ENCODE results near the gene SMYD1. TPM values are rescaled to one million over a fixed set of nuclear protein-coding genes. Genes with fewer than 3 reads are reported as not detected.
"Not testable (repeated sequence)": the region's sequence is repeated elsewhere in the genome, so short reads cannot be mapped to it uniquely, and the experiment has no call there.

Gene SMYD1
- 0.45 and 1.6 TPM in 2 replicates for total RNA-seq (2014; rRNA removed)
- 2.9 TPM for polyA plus RNA-seq (2012)

DNA sequence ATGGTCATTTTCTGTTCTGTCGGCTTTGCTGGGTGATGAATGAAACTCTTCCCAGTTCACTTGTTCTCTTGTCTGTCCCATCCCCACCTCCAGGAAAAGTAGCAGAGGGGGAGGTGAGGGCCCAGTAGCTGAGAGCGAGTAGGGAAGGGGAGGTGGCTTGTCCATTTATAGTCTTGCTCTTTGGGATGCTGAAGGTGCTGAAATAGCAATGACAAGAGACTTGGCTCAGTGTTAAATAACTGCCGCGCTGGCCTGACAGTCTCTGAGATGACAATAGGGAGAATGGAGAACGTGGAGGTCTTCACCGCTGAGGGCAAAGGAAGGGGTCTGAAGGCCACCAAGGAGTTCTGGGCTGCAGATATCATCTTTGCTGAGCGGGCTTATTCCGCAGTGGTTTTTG is at the start of gene SMYD1:
TSS of gene SMYD1 (plus strand) at position 228 of the 400 bp plus-strand sequence. CDS start at position 268, 40 bp downstream.
- DNase-seq (ENCODE audit: low read depth) = no peak

DNA sequence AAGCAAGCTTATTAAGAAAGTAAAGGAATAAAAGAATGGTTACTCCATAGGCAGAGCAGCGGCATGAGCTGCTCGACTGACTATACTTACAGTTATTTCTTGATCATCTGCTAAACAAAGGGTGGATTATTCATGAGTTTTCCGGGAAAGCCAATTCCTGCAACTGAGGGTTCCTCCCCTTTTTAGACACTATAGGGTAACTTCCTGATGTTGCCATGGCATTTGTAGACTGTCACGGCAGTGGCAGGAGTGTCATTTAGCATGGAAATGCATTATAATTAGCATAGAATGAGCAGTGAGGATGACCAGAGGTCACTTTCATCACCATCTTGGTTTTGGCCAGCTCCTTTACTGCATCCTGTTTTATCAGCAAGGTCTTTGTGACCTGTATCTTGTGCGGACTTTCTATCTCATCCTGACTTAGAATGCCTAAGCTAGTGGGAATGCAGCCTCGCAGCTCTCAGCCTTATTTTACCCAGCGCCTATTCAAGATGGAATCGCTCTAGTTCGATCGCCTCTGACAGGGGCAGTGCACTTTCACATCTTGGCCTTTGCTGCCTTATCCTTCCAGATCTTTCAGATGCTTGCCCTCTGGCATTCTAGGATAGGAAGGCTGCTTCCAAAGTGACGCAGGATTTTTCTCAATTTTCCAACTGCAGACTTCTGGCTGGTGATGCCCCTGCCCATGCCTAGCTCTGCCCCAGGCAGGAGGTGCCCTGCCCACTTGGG is 49.4 kb upstream of the SMYD1 start:
- not testable (repeated sequence) for DNase-seq (ENCODE audit: low read depth)

- DNase-seq (ENCODE audit: low read depth) = no peak
Measured at GRCh38 chr2:88018909-88019308, 48.7 kb upstream of the SMYD1 start.

- no peak for DNase-seq (ENCODE audit: low read depth)
Measured at GRCh38 chr2:88019985-88020384, 47.6 kb upstream of the SMYD1 start.

DNA sequence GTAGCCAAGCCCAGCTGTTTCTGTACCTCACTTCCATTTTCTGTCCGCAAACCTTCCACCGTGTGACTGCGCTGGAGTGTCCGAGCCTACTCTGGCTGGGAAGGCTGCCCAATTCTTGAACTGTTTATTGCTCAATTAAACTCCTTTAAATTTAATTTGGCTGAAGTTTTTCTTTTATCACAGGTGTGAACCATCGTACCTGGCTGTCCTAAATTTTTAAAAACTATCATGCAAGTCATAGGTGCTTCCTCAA is 45.0 kb upstream of the SMYD1 start:
- DNase-seq (ENCODE audit: low read depth) = no peak

DNA sequence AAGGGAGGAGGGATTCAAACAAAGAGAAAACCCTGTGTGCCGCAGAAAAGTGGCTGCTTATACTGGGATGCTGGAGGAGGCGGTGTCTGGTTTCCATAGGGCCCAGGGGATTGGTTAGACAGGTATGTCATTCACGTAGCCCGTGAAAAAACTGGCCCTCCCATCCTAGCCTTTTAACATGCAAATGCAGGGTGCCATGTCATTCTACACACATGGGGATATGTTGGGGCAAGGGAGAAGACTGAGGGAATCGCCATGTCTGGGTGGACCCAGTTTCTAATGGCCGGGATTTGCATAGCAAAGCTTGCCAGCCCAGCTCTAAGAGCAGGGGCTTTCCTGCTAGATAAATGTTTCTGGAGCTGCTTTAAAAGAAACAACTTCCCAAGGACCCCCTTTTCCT is 43.1 kb upstream of the SMYD1 start:
- no peak for DNase-seq (ENCODE audit: low read depth)

DNA sequence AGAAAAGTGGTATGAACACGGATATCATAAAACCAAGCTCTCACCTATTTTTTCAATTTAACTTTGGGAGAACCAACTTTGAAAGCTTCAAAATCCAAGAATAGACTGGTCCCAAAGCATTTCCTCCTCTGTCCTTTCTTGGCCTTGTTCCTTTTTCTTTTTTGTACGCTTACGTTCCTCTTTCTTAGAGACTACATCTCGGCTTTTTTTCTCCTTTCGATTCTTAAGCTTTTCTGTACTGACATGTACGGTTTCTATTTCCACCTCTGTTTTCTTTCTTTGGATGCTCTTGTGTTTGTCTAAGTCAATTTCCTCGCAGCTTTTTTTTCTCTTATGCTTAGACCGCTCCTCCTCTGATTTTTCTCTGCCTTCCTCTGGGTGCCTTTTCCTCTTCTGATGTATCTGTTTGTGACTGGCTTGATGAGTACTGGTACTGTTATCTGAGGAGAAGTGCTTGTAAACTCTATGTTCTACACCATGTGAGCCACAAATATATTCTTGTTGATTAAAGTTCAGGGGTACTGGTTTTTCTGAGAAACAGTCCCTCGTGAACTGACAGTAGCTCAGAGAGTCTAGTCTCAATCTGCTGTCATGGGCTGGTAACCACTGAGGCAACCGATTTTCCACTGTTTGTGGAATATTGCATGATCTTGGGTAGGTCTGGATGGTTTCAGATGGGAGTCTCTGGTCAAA is 39.8 kb upstream of the SMYD1 start:
- no peak for DNase-seq (ENCODE audit: low read depth)

- no peak for DNase-seq (ENCODE audit: low read depth)
Measured at GRCh38 chr2:88028931-88029330, 38.7 kb upstream of the SMYD1 start.

DNA sequence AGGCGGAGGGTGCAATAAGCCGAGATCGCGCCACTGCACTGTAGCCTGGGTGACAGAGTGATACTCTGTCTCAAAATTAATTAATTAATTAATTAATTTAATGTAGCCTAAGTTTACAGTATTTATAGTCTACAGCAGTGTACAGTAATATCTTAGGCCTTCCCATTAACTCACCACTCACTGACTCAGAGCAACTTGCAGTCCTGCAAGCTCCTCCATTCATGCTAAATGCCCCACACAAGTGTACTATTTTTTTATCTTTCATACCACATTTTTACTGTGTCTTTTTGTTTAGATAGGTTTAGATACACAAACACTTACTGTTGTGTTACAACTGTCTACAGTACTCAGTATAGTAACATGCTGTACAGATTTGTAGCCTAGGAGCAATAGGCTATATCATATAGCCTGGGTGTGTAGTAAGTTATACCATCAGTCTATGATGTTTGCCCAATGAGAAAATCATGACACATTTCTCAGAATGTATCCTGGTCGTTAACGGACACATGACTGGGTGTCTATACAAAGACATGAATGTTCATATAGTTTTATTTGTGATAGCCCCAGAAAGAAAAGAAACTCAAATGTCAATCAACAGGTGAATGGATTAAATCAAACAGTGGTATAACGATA is 35.4 kb upstream of the SMYD1 start:
- DNase-seq (ENCODE audit: low read depth) = no peak

- DNase-seq (ENCODE audit: low read depth) = no peak
Measured at GRCh38 chr2:88036182-88036581, 31.4 kb upstream of the SMYD1 start.

GRCh38 chr2:88036606-88037005 is 31.0 kb upstream of the SMYD1 start:
- DNase-seq (ENCODE audit: low read depth) = no peak

- peak; percentile 97 for DNase-seq (ENCODE audit: low read depth)
Measured at GRCh38 chr2:88038263-88039105, 29.1 kb upstream of the SMYD1 start.

- DNase-seq (ENCODE audit: low read depth) = no peak
Measured at GRCh38 chr2:88042476-88042875, 25.1 kb upstream of the SMYD1 start.

GRCh38 chr2:88045561-88045960 is 22.1 kb upstream of the SMYD1 start:
- not testable (repeated sequence) for DNase-seq (ENCODE audit: low read depth)

DNA sequence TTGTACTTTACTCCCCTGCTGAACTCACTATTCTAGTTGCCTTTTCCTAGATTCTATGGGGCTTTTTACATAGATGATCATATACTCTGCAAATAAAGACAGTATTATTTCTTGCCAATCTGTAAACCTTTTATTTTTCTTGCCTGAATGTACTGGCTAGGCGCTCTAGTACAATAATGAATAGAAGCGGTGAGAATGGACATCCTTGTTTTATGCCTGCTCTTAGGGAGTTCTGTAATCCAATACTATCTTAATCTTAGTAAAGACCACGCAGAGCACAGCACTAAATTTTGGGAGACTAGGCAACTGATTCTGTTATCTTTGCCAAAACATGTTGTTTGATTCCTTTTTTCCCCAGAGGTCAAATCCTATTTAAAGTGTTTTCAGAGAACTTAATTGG is 19.1 kb upstream of the SMYD1 start:
- no peak for DNase-seq (ENCODE audit: low read depth)

DNA sequence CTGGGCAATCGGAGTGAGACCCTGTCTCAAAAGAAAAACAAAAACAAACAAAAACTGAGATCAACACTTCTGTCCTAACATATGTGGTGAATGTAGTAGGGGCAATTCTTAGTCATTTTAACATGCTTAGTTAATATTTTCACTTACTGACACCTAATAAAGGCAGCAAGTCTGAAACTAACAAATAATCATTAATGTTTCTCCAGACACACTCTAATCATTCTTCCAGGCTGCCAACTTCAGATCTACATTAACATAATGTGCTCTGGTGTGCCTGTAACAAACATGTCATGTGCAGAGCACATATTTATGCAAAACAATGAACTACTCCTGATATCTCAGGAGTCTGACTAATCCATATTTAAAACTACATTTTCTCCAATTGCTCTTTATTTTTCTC is 18.0 kb upstream of the SMYD1 start:
- no peak for DNase-seq (ENCODE audit: low read depth)

DNA sequence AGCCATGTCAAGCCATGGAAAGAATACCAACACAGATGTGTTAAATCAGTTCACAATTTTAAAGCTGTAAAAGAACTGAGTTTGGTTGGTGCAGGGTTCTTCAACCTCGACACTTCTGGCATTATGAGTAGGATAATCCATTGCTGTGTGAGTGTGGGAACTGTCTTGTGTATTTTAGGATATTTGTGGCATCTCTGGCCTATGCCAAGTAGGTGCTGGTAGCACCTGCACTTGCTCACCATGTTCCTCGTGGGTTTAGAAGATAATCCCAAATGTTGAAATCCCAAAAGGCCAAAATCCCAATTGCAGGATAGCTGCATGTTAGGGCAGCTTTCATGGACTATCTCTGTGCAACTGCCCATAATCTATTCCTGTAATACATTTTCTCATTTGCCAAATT is 15.8 kb upstream of the SMYD1 start:
- no peak for DNase-seq (ENCODE audit: low read depth)

GRCh38 chr2:88053296-88053695 is 14.3 kb upstream of the SMYD1 start:
- no peak for DNase-seq (ENCODE audit: low read depth)

GRCh38 chr2:88053934-88054781 is 13.5 kb upstream of the SMYD1 start:
- DNase-seq (ENCODE audit: low read depth) = no peak

DNA sequence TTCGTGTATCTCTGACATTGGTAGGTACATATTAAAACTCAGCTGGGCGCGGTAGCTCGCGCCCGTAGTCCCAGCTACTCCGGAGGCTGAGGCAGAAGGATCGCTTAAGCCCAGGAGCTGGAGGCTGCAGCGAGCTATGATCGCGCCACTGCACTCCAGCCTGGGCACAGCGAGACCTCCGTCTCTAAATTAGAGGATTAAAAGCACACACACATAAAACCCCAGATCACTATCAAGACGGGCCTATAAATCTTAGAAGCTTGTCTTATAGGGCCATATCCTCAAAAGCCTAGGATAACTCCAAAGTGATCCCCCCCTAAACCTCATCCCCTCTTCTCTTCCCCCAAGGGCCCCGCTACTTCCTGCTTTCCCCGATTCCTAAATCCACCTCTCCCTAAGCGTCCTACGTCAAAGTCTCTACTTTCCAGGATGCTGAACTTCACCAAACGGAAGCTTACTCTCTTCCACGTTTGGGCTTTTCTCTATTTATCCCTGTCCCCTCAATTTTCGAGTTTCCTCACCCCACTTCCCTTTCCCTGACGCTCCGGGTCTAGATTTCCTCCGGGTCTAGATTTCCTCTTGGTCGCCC is 12.7 kb upstream of the SMYD1 start:
- peak; percentile 35 for DNase-seq (ENCODE audit: low read depth)
